Naive B cell (primary cell): ENCODE measurements around the gene WFDC6. TPM values are rescaled to one million over a fixed set of nuclear protein-coding genes. Genes with fewer than 3 reads are reported as not detected.

Experiments
- ATAC-seq, 2 donors: fragments of 150-1000 bp; cut with Tn5 transposase; 2 replicates each; pipeline ENCODE4 v1.10.0; 2021; ENCODE audit warnings: low read depth in 2 of 2, mild to moderate bottlenecking in 2 of 2, moderate library complexity in 2 of 2
- DNase-seq: peaks from one replicate; pipeline ENCODE4 v3.0.0; 2022
- H3K27ac Mint-ChIP-seq, 6 donors: one replicate each; pipeline ENCODE4 v1.8.0; 2020 to 2022; ENCODE audit warnings: mild to moderate bottlenecking in 6 of 6, mixed read lengths in 6 of 6, moderate library complexity in 5 of 6, inconsistent platforms in 2 of 6
- H3K27me3 Mint-ChIP-seq, 3 donors: one replicate each; pipeline ENCODE4 v1.8.0; 2021 to 2022; ENCODE audit warnings: mixed read lengths in 3 of 3, mild to moderate bottlenecking in 1 of 3
- H3K36me3 Mint-ChIP-seq, 2 donors: one replicate each; pipeline ENCODE4 v1.8.0; 2020 to 2022; ENCODE audit warnings: mixed read lengths in 2 of 2, inconsistent platforms in 1 of 2, mild to moderate bottlenecking in 1 of 2
- H3K4me1 Mint-ChIP-seq, 3 donors: one replicate each; pipeline ENCODE4 v1.8.0; 2020 to 2022; ENCODE audit warnings: mixed read lengths in 3 of 3, inconsistent platforms in 1 of 3, mild to moderate bottlenecking in 1 of 3, moderate library complexity in 1 of 3
- H3K4me3 Mint-ChIP-seq, 8 donors: one replicate each; pipeline ENCODE4 v1.8.0; 2020 to 2022; ENCODE audit warnings: mild to moderate bottlenecking in 8 of 8, mixed read lengths in 8 of 8, moderate library complexity in 8 of 8, inconsistent platforms in 2 of 8
- H3K9me3 Mint-ChIP-seq, 7 donors: one replicate each; pipeline ENCODE4 v1.8.0; 2020 to 2022; ENCODE audit warnings: mixed read lengths in 7 of 7, mild to moderate bottlenecking in 5 of 7, inconsistent platforms in 2 of 7, moderate library complexity in 1 of 7
- polyA plus RNA-seq, 6 donors: library from polyadenylated mRNA; unstranded; fragments of 300-500 nt; fragmentation: Illumina TruSeq; gene quantifications; one replicate each; pipeline ENCODE4 v1.2.3, GENCODE V29; 2021; ENCODE audit warnings: low read depth in 6 of 6

The WFDC6 gene
- polyA plus RNA-seq, 6 donors from 2014 or later = not detected

DNA sequence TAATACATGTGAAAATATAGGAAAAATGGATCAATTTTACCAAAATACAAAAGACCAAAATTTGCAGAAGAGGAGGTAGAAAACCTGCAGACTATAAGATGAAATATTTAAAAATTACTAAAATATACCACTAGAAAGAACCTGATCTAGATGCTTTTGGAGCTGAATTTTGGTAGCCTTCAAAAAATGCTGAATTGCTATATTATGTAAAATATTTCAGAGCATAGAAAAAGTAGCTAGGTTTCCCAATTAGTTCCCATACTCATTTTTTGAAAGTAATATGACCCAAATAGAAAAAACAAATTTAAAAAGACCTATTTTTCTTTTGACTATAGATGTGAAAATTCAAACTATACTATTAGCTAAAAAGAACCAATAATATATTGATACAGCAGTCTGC, 11.5 kb upstream of the WFDC6 start:
- Mint-ChIP-seq H3K4me3 (no peak overlapping the region), H3K27me3 (peaks cover 18 to 46% (median 26%) of the 10 kb centered on the region in 3 donors), H3K36me3 (no peaks in the 10 kb centered on the region), H3K27ac (no peak overlapping the region), H3K9me3 (peaks cover 0 to 11% (median 6%) of the 10 kb centered on the region in 7 donors), H3K4me1 (no peaks in the 10 kb centered on the region)
- ATAC-seq (no peak), DNase-seq (no peak)

GRCh38 chr20:45548410-45548809, 9.1 kb upstream of the WFDC6 start:
- Mint-ChIP-seq H3K9me3 (peaks cover 0 to 11% (median 6%) of the 10 kb centered on the region in 7 donors), H3K27me3 (peaks cover 28 to 49% (median 35%) of the 10 kb centered on the region in 3 donors), H3K36me3 (no peaks in the 10 kb centered on the region), H3K4me1 (no peaks in the 10 kb centered on the region), H3K4me3 (no peak overlapping the region), H3K27ac (no peak overlapping the region)
- ATAC-seq (no peak), DNase-seq (no peak)

DNA sequence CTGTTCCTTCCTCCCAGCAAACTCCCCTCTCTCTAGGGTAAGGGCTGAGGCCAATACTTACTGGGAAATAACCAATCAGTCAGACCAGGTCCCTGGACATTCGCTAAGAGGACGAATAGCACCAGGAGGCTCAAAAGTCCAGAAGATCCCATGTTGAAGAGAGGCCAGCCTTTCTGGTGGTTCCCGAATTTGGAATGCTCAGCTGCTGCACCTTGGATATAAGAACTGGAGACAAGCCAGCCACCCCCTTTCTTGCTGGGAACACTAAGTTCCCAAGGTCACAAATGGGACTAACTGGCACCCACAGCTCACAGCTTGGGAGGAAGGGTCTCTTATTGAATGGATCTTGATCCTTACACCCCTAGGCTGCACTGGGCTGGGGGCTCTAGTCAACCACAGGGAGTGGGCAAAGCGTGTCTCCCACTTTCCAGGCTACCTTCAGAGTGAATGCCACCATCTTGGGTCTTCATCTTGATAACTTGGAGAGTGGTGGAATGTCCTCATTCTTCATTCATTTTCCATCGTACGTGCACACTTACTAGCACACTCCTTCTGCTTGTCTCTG, 8.0 kb upstream of the WFDC6 start, which contains the start of gene EPPIN:
TSS of gene EPPIN (minus strand) at position 196 of the 565 bp plus-strand sequence. CDS start at position 152, 44 bp downstream.
- Mint-ChIP-seq H3K27me3 (peaks cover 33 to 59% (median 35%) of the 10 kb centered on the region in 3 donors), H3K36me3 (no peaks in the 10 kb centered on the region)
- no peak for ATAC-seq

GRCh38 chr20:45545754-45546453, 6.6 kb upstream of the WFDC6 start:
- no peak overlapping the region for H3K27ac Mint-ChIP-seq
- no peak for ATAC-seq
- no peak for DNase-seq
- peaks cover 0 to 7% (median 6%) of the 10 kb centered on the region in 7 donors for H3K9me3 Mint-ChIP-seq
- no peaks in the 10 kb centered on the region for H3K36me3 Mint-ChIP-seq
- no peak overlapping the region for H3K4me3 Mint-ChIP-seq
- H3K27me3 Mint-ChIP-seq = peaks cover 40 to 73% (median 44%) of the 10 kb centered on the region in 3 donors
- no peaks in the 10 kb centered on the region for H3K4me1 Mint-ChIP-seq

More for the DNA sequence above, 8.0 kb upstream of the WFDC6 start, which contains the start of gene EPPIN:
- Mint-ChIP-seq H3K9me3 (peaks cover 0 to 11% (median 6%) of the 10 kb centered on the region in 7 donors), H3K4me1 (no peaks in the 10 kb centered on the region), H3K4me3 (no peak within 1 kb of the TSS), H3K27ac (no peak within 1 kb of the TSS)
- no peak for DNase-seq

GRCh38 chr20:45545351-45545750, 6.1 kb upstream of the WFDC6 start:
- no peak overlapping the region for H3K27ac Mint-ChIP-seq
- no peak overlapping the region for H3K4me3 Mint-ChIP-seq
- H3K27me3 Mint-ChIP-seq = peaks cover 44 to 70% (median 44%) of the 10 kb centered on the region in 3 donors
- H3K36me3 Mint-ChIP-seq = no peaks in the 10 kb centered on the region
- H3K9me3 Mint-ChIP-seq = peaks cover 0 to 6% (median 4%) of the 10 kb centered on the region in 7 donors
- ATAC-seq (no peak), DNase-seq (no peak)
- no peaks in the 10 kb centered on the region for H3K4me1 Mint-ChIP-seq

DNA sequence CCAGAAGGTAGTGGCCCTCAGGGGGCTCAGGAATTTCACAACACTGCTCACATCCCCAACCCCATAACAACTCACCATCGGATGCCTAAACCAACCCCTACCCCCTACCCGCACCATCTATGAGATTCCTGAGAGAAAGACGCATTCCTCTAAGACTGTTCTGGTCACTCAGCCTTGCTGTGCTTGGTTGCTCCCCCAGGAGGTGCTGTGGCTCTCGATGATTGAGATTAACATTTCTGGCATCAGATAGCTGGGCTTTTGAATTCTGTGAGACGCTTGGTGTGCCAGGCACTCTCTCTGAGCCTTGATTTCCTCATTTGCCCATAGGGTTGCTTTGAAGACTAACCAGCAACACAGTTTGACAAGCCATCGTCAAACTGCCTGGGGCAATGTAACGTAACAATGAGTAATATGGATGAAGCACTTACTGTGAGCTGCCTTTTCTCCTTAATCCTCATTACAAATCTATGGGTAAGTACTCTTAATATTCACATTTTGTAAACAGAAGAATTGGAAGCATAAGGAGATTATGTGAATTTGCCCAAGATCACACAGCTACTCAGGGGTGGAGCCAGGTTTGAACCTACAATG, 978 bp downstream of the WFDC6 start:
- DNase-seq (no peak), ATAC-seq (no peak)
- Mint-ChIP-seq H3K36me3 (no peaks in the 10 kb centered on the region), H3K27me3 (peaks cover 31 to 52% (median 45%) of the 10 kb centered on the region in 3 donors), H3K9me3 (peaks cover 0 to 3% (median 0%) of the 10 kb centered on the region in 7 donors), H3K4me3 (no peak overlapping the region), H3K27ac (no peak overlapping the region), H3K4me1 (no peaks in the 10 kb centered on the region)

GRCh38 chr20:45527294-45527693, 12.0 kb downstream of the WFDC6 start:
- H3K36me3 Mint-ChIP-seq = no peaks in the 10 kb centered on the region
- no peaks in the 10 kb centered on the region for H3K9me3 Mint-ChIP-seq
- H3K27me3 Mint-ChIP-seq = peaks cover 41 to 56% (median 50%) of the 10 kb centered on the region in 3 donors
- no peak for ATAC-seq
- H3K4me3 Mint-ChIP-seq = no peak overlapping the region
- DNase-seq = no peak
- no peak overlapping the region for H3K27ac Mint-ChIP-seq
- no peaks in the 10 kb centered on the region for H3K4me1 Mint-ChIP-seq

DNA sequence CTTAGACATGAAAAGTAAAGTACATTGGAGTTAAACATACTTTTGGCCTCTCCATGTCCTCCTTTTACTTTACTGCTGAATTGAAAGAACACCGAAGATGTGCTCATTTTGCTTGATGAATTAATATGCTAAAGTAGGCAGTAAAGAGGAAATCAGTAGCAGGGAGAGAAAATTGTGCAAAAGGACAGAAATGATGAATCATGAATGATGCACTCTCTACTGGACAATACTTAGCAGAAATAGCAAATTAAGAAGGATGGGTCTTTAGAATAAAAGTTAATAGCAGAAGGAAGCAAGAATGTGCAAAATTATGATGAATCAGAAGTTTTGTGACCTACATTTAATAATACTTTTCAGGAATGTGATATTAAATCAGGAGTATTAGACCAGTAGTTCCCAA, 15.5 kb downstream of the WFDC6 start:
- Mint-ChIP-seq H3K27ac (no peak overlapping the region), H3K27me3 (peaks cover 50 to 63% (median 51%) of the 10 kb centered on the region in 3 donors), H3K9me3 (peaks cover 0 to 7% (median 0%) of the 10 kb centered on the region in 7 donors), H3K36me3 (no peaks in the 10 kb centered on the region), H3K4me3 (no peak overlapping the region), H3K4me1 (no peaks in the 10 kb centered on the region)
- no peak for DNase-seq
- no peak for ATAC-seq

- Mint-ChIP-seq H3K27me3 (peaks cover 38 to 50% (median 47%) of the 10 kb centered on the region in 3 donors), H3K9me3 (peaks cover 0 to 9% (median 3%) of the 10 kb centered on the region in 7 donors), H3K4me1 (no peaks in the 10 kb centered on the region), H3K36me3 (peaks cover 0 to 6% of the 10 kb centered on the region in 2 donors), H3K4me3 (no peak overlapping the region), H3K27ac (no peak overlapping the region)
- no peak for ATAC-seq
- no peak for DNase-seq
Observed at GRCh38 chr20:45518282-45518681, 21.0 kb downstream of the WFDC6 start.

DNA sequence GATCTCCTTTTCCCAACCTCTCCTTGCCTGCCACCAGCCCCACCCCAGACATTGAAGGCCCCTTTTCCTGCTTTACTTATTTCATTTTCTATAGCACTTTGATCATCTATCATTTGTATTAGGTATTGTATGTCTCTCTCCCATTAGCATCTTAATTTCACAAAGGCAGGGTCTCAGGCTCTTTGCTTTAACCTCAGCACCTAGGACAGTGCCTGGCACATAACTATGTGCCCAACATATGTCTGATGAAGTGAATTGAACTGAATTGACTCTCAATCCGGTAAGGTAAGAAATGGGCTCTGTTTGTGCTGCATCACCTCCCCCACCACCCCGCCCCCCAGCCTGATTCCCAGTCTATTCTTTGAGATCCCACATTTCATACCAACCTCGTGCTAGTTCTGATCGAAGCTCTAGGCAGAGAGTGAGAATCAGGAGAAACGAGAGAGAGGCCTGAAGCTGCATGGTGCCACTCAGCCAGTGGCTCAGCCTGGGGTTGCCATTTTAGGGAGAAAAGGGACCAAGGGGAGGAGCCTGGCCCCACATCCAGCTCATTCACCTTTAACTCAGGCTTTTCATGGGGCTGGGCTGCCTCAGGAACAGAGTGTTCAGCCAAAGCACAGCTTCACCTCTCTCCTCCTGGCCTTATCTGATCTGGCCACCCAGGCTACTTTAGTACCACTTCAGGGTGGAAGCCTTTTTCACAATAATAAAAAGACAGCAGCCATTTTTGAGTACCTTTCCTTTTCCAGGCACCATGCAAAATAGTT, 24.0 kb downstream of the WFDC6 start, which contains the start of gene SPINT3:
TSS of gene SPINT3 (minus strand) at position 476 of the 767 bp plus-strand sequence. CDS start at position 462, 14 bp downstream.
- Mint-ChIP-seq H3K36me3 (peaks cover 0 to 13% of the 10 kb centered on the region in 2 donors), H3K4me3 (peak within 1 kb of the TSS in 1 of 8 donors; percentile 6), H3K9me3 (peaks cover 0 to 9% (median 3%) of the 10 kb centered on the region in 7 donors), H3K27me3 (peaks cover 41 to 58% (median 42%) of the 10 kb centered on the region in 3 donors), H3K27ac (peak within 1 kb of the TSS in 1 of 6 donors; percentile 20), H3K4me1 (no peaks in the 10 kb centered on the region)
- ATAC-seq (no peak), DNase-seq (no peak)

DNA sequence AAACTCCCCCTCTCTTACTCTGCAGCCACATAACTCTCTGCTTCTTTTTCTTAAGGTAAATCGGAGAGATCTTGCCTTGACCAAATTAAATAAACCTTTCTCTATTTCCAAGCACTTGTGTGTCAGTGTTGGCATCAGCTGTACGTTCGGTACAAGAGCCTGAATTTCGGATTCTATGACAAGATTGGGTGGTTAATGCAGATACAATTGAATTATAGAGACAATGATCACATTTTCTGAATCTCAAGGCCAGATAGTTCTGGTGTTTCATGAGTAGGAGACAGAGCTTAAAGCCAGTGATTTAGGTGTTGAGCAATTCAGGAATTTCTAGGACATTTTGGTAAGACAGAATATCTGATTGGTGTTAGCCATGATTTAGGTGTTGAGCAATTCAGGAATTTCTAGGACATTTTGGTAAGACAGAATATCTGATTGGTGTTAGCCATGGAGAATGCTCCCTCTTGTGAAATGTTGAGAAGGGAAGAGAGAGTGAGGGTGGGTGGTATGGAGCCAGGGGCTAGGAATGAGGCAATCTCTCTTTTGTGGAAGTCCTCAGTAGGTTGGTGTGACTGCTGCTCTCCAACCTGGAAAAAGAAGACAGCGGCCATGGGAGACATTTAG, 28.9 kb downstream of the WFDC6 start:
- peaks cover 0 to 7% of the 10 kb centered on the region in 2 donors for H3K36me3 Mint-ChIP-seq
- ATAC-seq (no peak), DNase-seq (no peak)
- peaks cover 0 to 4% (median 0%) of the 10 kb centered on the region in 7 donors for H3K9me3 Mint-ChIP-seq
- H3K4me3 Mint-ChIP-seq = no peak overlapping the region
- peaks cover 0 to 8% (median 7%) of the 10 kb centered on the region in 3 donors for H3K4me1 Mint-ChIP-seq
- no peak overlapping the region for H3K27ac Mint-ChIP-seq
- H3K27me3 Mint-ChIP-seq = peaks cover 34 to 73% (median 47%) of the 10 kb centered on the region in 3 donors

DNA sequence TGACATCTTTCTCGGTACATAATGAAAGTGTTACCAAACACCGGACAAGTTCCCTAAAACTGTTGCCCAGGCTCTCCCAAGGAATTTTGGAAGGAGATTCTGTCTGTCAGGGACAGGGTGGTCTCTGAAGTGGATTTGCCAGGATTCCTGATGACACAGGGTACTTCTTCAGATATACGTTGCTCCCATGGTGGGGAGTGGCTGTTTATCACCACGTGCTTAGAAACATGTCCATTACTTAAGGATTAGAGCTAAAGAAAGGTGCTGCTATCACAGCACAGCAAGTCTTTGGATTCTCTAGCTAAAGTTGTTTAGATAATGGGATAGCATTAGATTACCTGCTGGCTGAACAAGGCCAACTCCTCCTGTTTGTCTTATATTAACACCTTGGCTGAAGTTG, 30.2 kb downstream of the WFDC6 start:
- peaks cover 0 to 8% (median 7%) of the 10 kb centered on the region in 3 donors for H3K4me1 Mint-ChIP-seq
- H3K27me3 Mint-ChIP-seq = peaks cover 26 to 65% (median 56%) of the 10 kb centered on the region in 3 donors
- DNase-seq (no peak), ATAC-seq (no peak)
- no peak overlapping the region for H3K27ac Mint-ChIP-seq
- H3K9me3 Mint-ChIP-seq = peaks cover 0 to 4% (median 0%) of the 10 kb centered on the region in 7 donors
- no peak overlapping the region for H3K4me3 Mint-ChIP-seq
- H3K36me3 Mint-ChIP-seq = peaks cover 0 to 7% of the 10 kb centered on the region in 2 donors
